22Rv1 (cell line): ENCODE data around the gene VPS8.

Experiments
- CTCF ChIP-seq: fragments of 450-650 bp; IDR thresholded peaks from 2 replicates; pipeline ENCODE4 v1.5.1; 2017; ENCODE audit warnings: mild to moderate bottlenecking
- ZFX ChIP-seq: fragments of 450-650 bp; IDR thresholded peaks from 2 replicates; pipeline ENCODE4 v1.6.1; 2017; ENCODE audit warnings: antibody characterized with exemption, borderline replicate concordance

GRCh38 chr3:184780981-184781515 lies 30.9 kb upstream of the VPS8 start:
- TF ChIP-seq CTCF (no peak), ZFX (no peak)
